Measurements from ENCODE around the gene PCGF3.

DNA sequence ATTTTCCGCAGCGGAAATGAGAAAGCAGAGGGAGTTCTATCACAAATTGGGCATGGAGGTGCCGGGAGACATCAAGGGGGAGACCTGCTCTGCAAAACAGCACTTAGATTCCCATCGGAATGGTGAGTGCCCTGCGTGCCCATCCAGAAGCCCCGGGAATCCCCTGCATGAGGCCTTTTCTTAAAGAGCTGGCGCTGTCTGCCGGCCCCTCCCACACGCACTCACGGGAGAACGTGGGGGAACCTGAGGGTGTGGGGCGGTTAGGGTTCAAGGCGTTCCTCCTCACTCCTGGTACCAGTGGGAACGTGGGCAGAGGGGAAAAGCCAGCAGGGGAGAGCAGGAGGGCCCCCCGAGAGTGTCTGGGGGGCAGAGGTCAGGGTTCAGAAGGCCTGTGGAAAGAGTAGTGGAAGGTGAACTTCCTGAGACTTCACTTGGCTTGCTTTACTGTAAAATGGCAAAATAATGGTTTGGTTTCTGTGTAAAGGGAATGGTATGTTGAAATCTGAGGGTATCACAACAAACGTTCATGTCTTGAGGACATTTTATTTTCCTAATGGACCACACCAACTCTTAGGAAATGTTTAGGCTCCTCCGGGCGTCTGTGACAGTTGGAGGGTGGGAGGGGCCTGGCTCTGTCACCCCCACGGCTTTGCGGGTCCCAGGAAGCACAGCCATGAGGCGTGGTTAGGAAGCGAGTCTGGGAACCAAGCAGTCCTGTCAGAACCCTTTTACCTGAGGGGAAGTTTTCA lies 38.0 kb downstream of the PCGF3 start:
- TF ChIP-seq, protein P1, sequence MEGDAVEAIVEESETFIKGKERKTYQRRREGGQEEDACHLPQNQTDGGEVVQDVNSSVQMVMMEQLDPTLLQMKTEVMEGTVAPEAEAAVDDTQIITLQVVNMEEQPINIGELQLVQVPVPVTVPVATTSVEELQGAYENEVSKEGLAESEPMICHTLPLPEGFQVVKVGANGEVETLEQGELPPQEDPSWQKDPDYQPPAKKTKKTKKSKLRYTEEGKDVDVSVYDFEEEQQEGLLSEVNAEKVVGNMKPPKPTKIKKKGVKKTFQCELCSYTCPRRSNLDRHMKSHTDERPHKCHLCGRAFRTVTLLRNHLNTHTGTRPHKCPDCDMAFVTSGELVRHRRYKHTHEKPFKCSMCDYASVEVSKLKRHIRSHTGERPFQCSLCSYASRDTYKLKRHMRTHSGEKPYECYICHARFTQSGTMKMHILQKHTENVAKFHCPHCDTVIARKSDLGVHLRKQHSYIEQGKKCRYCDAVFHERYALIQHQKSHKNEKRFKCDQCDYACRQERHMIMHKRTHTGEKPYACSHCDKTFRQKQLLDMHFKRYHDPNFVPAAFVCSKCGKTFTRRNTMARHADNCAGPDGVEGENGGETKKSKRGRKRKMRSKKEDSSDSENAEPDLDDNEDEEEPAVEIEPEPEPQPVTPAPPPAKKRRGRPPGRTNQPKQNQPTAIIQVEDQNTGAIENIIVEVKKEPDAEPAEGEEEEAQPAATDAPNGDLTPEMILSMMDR (IDR thresholded peaks at IDR 0.05; ENCODE audit: insufficient read depth, low read length, poor library complexity, severe bottlenecking) = no peak
- no peak for TF ChIP-seq EZH2phosphoT487 (conservative IDR thresholded peaks at IDR 0.05; ENCODE audit: low read length)
